ENCODE data around the gene UNC45B. TPM values are rescaled to one million over a fixed set of nuclear protein-coding genes. Genes with fewer than 3 reads are reported as not detected.
"Not testable (repeated sequence)": the region's sequence is repeated elsewhere in the genome, so short reads cannot be mapped to it uniquely, and the experiment has no call there.

The UNC45B gene
- total and polyA plus RNA-seq, 4 donors, result 0.10 to 0.24 (median 0.10) TPM

DNA sequence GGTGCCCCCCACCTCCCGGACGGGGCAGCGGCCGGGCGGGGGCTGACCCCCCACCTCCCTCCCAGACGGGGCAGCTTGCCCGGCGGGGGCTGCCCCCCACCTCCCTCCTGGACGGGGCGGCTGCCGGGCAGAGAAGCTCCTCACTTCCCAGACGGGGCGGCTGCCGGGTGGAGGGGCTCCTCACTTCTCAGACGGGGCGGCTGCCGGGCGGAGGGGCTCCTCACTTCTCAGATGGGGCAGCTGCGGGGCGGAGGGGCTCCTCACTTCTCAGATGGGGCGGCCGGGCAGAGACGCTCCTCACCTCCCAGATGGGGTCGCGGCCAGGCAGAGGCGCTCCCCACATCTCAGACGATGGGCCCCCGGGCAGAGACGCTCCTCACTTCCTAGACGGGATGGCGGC is 47.4 kb downstream of the UNC45B start:
- not testable (repeated sequence) for H3K9me3 ChIP-seq (ENCODE audit: control insufficient read depth, insufficient read depth, low read length); H3K4me3 ChIP-seq (ENCODE audit: low read depth, low read length); DNase-seq (ENCODE audit: low read depth in 4 of 6, low spot score in 6 of 6); H3K36me3 ChIP-seq (ENCODE audit: control insufficient read depth, insufficient read depth, low read length); H3K27ac ChIP-seq (ENCODE audit: low read depth, low read length); H3K4me1 ChIP-seq (ENCODE audit: control insufficient read depth, insufficient read depth, low read length); H3K27me3 ChIP-seq (ENCODE audit: control insufficient read depth, insufficient read depth, low read length)
- 98% methylated on average over 18 of the region's 31 CpGs for WGBS (ENCODE audit: insufficient coverage)

- not testable (repeated sequence) for H3K9me3 ChIP-seq (ENCODE audit: control insufficient read depth, insufficient read depth, low read length); H3K27me3 ChIP-seq (ENCODE audit: control insufficient read depth, insufficient read depth, low read length); H3K27ac ChIP-seq (ENCODE audit: low read depth, low read length); DNase-seq (ENCODE audit: low read depth in 4 of 6, low spot score in 6 of 6); H3K4me1 ChIP-seq (ENCODE audit: control insufficient read depth, insufficient read depth, low read length); H3K36me3 ChIP-seq (ENCODE audit: control insufficient read depth, insufficient read depth, low read length); H3K4me3 ChIP-seq (ENCODE audit: low read depth, low read length)
- WGBS (ENCODE audit: insufficient coverage), result no CpG with 5 or more reads among the region's 2 CpGs
These were observed 55.0 kb downstream of the UNC45B start for GRCh38 chr17:35202582-35202981.

DNA sequence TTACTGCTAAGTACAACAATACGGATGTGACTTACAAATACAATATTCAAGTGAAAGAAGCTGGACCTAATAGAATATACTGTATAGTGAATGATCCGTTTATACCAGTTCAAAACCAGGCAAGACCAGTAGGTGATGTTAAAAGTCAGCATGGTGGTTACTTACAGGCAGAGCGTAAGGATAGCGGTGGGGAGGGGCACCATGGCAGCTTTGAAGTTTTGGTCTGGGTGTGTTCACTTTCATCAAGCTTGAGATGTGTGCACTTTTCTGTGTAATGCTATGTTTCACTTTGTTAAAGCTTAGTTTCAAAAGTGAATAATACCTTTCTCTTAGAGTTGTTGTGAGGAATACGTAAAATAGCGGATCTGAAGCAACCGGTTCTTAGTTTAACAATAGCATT is 63.1 kb downstream of the UNC45B start:
- H3K27me3 ChIP-seq (ENCODE audit: control insufficient read depth, insufficient read depth, low read length), result peaks cover 2% of the 10 kb centered on the region
- WGBS (ENCODE audit: insufficient coverage), result 82% methylated on average over 3 of the region's 7 CpGs
- H3K4me3 ChIP-seq (ENCODE audit: low read depth, low read length), result no peak overlapping the region
- H3K27ac ChIP-seq (ENCODE audit: low read depth, low read length), result no peak overlapping the region
- DNase-seq (ENCODE audit: low read depth in 4 of 6, low spot score in 6 of 6), result no peak
- no peaks in the 10 kb centered on the region for H3K9me3 ChIP-seq (ENCODE audit: control insufficient read depth, insufficient read depth, low read length)
- no peaks in the 10 kb centered on the region for H3K4me1 ChIP-seq (ENCODE audit: control insufficient read depth, insufficient read depth, low read length)
- no peaks in the 10 kb centered on the region for H3K36me3 ChIP-seq (ENCODE audit: control insufficient read depth, insufficient read depth, low read length)

DNA sequence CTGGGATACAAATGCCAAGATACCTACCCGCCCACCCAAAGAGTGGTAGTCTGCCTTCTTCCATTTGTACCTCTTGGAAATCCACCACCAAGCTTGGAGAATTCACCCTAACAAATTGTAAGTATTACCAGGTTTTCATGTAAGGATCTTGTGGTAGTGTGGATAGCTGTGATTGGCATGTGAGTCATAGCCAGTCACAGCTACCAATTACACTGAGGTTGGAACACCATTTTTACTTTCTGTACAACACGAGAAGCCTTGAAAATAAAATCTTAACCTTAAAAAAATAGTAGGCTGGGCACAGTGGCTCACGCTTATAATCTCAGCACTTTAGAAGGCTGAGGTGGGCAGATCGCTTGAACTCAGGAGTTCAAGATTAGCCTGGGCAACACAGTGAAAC is 65.1 kb downstream of the UNC45B start:
- Histone ChIP-seq H3K4me3 (ENCODE audit: low read depth, low read length) (no peak overlapping the region), H3K27ac (ENCODE audit: low read depth, low read length) (no peak overlapping the region), H3K36me3 (ENCODE audit: control insufficient read depth, insufficient read depth, low read length) (no peaks in the 10 kb centered on the region), H3K4me1 (ENCODE audit: control insufficient read depth, insufficient read depth, low read length) (no peaks in the 10 kb centered on the region), H3K9me3 (ENCODE audit: control insufficient read depth, insufficient read depth, low read length) (no peaks in the 10 kb centered on the region), H3K27me3 (ENCODE audit: control insufficient read depth, insufficient read depth, low read length) (peaks cover 2% of the 10 kb centered on the region)
- 82% methylated on average over 2 of the region's 4 CpGs for WGBS (ENCODE audit: insufficient coverage)
- no peak for DNase-seq (ENCODE audit: low read depth in 4 of 6, low spot score in 6 of 6)

DNA sequence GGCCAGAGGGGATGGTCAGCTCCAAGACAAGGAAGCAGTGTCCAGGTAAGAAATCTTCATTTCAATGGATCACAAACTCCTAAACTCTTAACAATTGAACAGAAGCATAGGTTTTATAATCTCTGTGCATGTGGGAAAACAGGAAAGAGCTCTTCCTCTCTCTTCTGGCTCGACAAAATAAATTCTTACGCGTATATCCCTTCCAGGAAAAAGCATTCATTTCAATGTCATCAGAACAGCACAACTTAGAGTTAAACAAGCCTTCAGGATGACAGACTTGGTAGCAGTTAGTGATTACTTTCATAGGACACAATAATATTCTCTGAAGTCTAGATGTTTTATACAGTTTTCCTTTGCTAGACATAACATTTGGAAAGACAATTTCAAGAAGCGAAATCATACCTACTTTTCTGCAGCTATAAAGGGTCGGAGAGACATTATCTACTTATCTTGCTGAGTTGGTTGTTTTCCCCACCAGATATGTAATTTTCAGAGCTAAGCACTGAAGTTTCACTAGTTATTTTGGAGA is 65.9 kb downstream of the UNC45B start:
- H3K4me1 ChIP-seq (ENCODE audit: control insufficient read depth, insufficient read depth, low read length), result no peaks in the 10 kb centered on the region
- H3K27ac ChIP-seq (ENCODE audit: low read depth, low read length), result no peak overlapping the region
- peaks cover 2% of the 10 kb centered on the region for H3K27me3 ChIP-seq (ENCODE audit: control insufficient read depth, insufficient read depth, low read length)
- H3K9me3 ChIP-seq (ENCODE audit: control insufficient read depth, insufficient read depth, low read length), result no peaks in the 10 kb centered on the region
- no peaks in the 10 kb centered on the region for H3K36me3 ChIP-seq (ENCODE audit: control insufficient read depth, insufficient read depth, low read length)
- no CpG with 5 or more reads among the region's 5 CpGs for WGBS (ENCODE audit: insufficient coverage)
- no peak overlapping the region for H3K4me3 ChIP-seq (ENCODE audit: low read depth, low read length)
- DNase-seq (ENCODE audit: low read depth in 4 of 6, low spot score in 6 of 6), result no peak

DNA sequence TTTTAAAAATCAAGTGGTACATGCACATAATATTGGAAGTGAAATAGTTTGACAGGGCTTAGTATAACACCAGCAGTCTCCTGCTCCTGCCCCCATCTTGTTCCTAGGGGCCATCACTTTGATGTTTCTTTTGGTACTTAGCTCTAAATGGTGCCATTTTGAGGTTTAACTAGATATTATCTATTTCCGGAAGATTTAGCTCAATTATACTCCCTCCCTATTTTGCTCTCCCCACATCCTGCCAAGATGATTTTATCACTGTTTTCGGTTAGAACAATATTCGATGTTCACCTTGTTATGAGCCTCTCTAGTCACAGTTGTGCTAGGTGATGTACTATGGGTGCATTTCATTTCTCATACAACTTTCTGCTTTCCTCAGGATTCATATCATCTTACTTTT is 66.6 kb downstream of the UNC45B start:
- Histone ChIP-seq H3K36me3 (ENCODE audit: control insufficient read depth, insufficient read depth, low read length) (no peaks in the 10 kb centered on the region), H3K27me3 (ENCODE audit: control insufficient read depth, insufficient read depth, low read length) (peaks cover 2% of the 10 kb centered on the region), H3K27ac (ENCODE audit: low read depth, low read length) (no peak overlapping the region), H3K4me1 (ENCODE audit: control insufficient read depth, insufficient read depth, low read length) (no peaks in the 10 kb centered on the region), H3K9me3 (ENCODE audit: control insufficient read depth, insufficient read depth, low read length) (no peaks in the 10 kb centered on the region), H3K4me3 (ENCODE audit: low read depth, low read length) (no peak overlapping the region)
- DNase-seq (ENCODE audit: low read depth in 4 of 6, low spot score in 6 of 6), result no peak
- WGBS (ENCODE audit: insufficient coverage), result no CpG with 5 or more reads among the region's 3 CpGs

DNA sequence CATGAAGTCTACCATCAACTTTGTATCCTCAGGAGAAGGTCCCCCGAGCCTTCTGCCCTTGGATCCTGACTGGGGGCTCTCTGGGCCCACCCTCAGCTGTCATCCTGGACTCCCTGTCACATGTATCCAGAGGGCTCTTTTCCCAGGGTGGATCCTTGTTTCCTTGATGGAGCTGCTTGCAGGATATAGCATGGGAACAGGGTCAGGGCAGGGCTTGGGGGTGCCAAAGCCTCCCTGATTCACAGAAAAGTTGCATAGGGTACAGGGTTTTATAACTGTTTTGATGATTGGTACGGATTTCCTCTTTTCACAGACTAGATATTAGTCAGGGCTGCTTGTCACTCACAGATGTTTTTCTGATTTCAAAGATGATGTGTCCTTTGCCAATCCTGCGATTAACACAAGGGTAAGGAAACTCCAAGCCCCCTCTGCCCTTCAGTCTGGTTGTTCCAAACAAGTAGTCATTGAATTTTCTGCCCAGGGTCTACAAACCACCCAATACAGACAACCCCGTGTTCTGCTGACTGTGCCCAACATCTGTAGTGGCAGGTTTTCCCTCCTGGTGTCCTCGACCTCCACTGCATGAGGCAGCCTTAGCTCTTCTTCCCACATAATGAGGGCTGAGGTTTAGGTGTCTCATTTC is 67.1 kb downstream of the UNC45B start:
- peaks cover 2% of the 10 kb centered on the region for H3K27me3 ChIP-seq (ENCODE audit: control insufficient read depth, insufficient read depth, low read length)
- H3K9me3 ChIP-seq (ENCODE audit: control insufficient read depth, insufficient read depth, low read length), result no peaks in the 10 kb centered on the region
- 94% methylated on average over 2 of the region's 5 CpGs for WGBS (ENCODE audit: insufficient coverage)
- H3K27ac ChIP-seq (ENCODE audit: low read depth, low read length), result no peak overlapping the region
- H3K4me1 ChIP-seq (ENCODE audit: control insufficient read depth, insufficient read depth, low read length), result no peaks in the 10 kb centered on the region
- H3K36me3 ChIP-seq (ENCODE audit: control insufficient read depth, insufficient read depth, low read length), result no peaks in the 10 kb centered on the region
- no peak for DNase-seq (ENCODE audit: low read depth in 4 of 6, low spot score in 6 of 6)
- H3K4me3 ChIP-seq (ENCODE audit: low read depth, low read length), result no peak overlapping the region

GRCh38 chr17:35217107-35217506 is 69.5 kb downstream of the UNC45B start:
- no peak overlapping the region for H3K27ac ChIP-seq (ENCODE audit: low read depth, low read length)
- H3K36me3 ChIP-seq (ENCODE audit: control insufficient read depth, insufficient read depth, low read length), result no peaks in the 10 kb centered on the region
- no peaks in the 10 kb centered on the region for H3K27me3 ChIP-seq (ENCODE audit: control insufficient read depth, insufficient read depth, low read length)
- no peak for DNase-seq (ENCODE audit: low read depth in 4 of 6, low spot score in 6 of 6)
- 70% methylated on average over 3 of the region's 5 CpGs for WGBS (ENCODE audit: insufficient coverage)
- no peak overlapping the region for H3K4me3 ChIP-seq (ENCODE audit: low read depth, low read length)
- H3K4me1 ChIP-seq (ENCODE audit: control insufficient read depth, insufficient read depth, low read length), result no peaks in the 10 kb centered on the region
- H3K9me3 ChIP-seq (ENCODE audit: control insufficient read depth, insufficient read depth, low read length), result no peaks in the 10 kb centered on the region

DNA sequence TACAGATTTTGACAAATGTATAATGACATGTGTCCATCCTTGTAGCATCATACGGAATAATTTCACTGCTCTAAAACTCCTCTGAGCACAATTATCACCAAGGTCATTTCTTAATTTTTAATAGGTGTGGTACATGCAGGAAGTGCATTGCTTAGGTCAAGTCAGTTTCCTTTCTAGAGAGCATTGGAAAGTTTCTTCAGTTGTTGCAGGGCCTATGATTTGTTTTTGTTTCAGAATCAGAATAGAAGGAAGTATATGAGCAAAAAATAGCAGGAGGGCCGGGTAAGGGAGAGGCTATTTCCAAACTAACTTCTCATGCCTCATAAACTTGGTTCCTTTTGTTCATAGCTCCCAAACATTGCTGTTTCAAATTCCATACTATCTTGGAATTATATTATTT is 71.3 kb downstream of the UNC45B start:
- WGBS (ENCODE audit: insufficient coverage), result no CpG with 5 or more reads among the region's 2 CpGs
- Histone ChIP-seq H3K36me3 (ENCODE audit: control insufficient read depth, insufficient read depth, low read length) (no peaks in the 10 kb centered on the region), H3K4me1 (ENCODE audit: control insufficient read depth, insufficient read depth, low read length) (no peaks in the 10 kb centered on the region), H3K27ac (ENCODE audit: low read depth, low read length) (no peak overlapping the region), H3K27me3 (ENCODE audit: control insufficient read depth, insufficient read depth, low read length) (no peaks in the 10 kb centered on the region), H3K9me3 (ENCODE audit: control insufficient read depth, insufficient read depth, low read length) (no peaks in the 10 kb centered on the region), H3K4me3 (ENCODE audit: low read depth, low read length) (no peak overlapping the region)
- DNase-seq (ENCODE audit: low read depth in 4 of 6, low spot score in 6 of 6), result no peak

DNA sequence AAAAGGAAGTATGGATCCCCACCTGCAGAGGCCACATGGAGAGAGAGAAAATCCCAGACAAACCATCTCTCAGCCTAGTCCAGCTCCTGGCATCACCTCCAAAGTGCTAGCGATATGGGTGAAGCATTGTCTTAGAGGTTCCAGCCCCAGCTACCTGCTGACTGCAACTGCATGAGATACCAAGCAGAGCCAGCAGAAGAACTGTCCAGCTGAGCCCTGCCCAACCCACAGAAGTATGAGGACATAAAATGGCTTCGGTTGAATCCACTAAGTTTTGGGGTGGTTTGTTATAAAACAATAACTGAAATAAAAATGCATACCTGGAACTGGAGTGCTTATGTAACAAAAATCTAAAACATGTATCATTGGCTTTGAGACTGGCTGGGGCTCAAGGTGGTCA is 74.8 kb downstream of the UNC45B start:
- Histone ChIP-seq H3K36me3 (ENCODE audit: control insufficient read depth, insufficient read depth, low read length) (no peaks in the 10 kb centered on the region), H3K9me3 (ENCODE audit: control insufficient read depth, insufficient read depth, low read length) (no peaks in the 10 kb centered on the region), H3K27me3 (ENCODE audit: control insufficient read depth, insufficient read depth, low read length) (peaks cover 2% of the 10 kb centered on the region), H3K4me1 (ENCODE audit: control insufficient read depth, insufficient read depth, low read length) (no peaks in the 10 kb centered on the region), H3K4me3 (ENCODE audit: low read depth, low read length) (no peak overlapping the region), H3K27ac (ENCODE audit: low read depth, low read length) (no peak overlapping the region)
- 100% methylated on average over 1 of the region's 2 CpGs for WGBS (ENCODE audit: insufficient coverage)
- no peak for DNase-seq (ENCODE audit: low read depth in 4 of 6, low spot score in 6 of 6)

Measured in spinal cord (tissue), 10 donors.